Limb (tissue), 2 donors: ENCODE data around the gene LARGE1.

Experiments
- DNase-seq, 2 donors: peaks; one replicate each; pipeline ENCODE4 v3.0.0-alpha.2; 2016; ENCODE audit errors: extremely low spot score in 2 of 2

Gene LARGE1

DNA sequence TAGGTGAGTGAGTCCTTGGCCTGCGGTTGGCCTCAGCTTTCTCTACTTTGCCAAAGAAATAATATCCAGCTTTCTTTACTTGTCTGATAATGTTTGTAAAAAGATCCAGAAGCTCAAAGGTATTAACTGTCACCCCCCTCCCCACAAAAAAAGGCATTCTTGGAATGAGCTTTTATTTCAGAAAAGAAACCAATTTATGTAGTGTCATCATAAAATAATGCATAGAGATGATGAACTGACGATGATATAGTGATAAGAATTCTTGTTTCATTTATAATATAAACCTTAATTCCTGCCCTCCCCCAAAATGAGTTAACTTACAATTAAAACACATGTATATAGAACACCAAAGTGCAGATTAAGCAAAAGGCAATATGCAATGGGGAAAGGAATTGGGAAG is 191.4 kb downstream of the LARGE1 start:
- no peak for DNase-seq

DNA sequence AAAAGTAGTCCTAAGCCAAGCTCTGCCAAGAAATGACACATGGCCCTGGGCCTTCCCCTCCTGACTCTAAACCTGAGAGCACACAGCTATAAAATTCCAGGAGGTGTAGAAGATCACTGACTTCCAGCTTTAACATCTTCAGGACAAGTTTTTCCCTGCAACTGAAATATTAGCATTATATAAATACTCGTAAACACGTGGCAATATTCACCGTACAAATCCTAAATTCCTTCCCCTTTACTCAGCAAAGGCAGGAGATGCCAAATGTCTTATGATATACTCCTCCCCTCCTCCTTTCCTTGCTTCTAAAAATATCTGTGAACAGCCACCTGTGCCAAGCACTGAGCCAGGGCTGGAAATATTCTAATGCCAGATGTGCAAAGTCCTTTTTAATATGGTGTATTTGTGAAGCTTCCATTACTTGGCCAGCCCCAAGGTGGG is 194.0 kb downstream of the LARGE1 start:
- peak in 1 of 2 donors; percentile 62 for DNase-seq

DNA sequence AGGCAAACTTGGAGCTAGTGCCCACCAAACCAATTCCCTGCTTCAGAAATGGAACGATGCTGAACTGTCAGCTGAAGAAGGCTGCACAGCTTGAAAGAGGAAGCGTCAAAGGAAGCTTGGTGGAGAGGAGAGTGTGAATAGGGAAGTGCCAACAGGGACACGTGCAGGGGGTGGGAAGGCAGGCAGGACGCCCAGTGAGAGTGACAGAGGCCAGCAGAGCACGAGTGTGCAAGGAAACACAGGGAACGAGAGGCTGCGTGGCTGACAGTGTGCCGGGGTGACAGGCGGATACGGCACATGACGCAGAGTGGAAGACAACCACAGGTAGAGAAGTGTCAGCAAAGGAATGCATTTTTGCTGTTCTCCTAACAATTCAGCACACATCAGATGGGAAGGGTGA is 196.4 kb downstream of the LARGE1 start:
- no peak for DNase-seq

DNA sequence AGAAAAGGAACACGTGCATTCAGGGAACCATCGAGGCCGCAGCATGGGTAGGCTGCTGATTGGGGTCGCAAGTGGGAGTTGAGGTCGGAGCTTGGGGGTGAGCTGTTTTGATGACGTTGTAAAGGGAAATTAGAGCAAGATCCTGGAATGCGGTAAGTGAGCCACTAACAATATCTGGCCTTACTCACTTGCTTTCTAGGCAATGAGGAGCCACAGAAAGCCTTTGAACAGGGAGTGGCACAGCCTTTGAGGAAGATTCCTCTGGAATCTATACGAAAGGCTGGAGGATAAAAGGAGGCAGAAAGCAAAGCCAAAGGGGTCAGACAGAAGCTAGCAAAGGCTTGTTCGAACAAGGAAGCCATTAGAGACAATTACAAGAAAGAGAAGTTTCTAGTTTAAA is 197.5 kb downstream of the LARGE1 start:
- no peak for DNase-seq

DNA sequence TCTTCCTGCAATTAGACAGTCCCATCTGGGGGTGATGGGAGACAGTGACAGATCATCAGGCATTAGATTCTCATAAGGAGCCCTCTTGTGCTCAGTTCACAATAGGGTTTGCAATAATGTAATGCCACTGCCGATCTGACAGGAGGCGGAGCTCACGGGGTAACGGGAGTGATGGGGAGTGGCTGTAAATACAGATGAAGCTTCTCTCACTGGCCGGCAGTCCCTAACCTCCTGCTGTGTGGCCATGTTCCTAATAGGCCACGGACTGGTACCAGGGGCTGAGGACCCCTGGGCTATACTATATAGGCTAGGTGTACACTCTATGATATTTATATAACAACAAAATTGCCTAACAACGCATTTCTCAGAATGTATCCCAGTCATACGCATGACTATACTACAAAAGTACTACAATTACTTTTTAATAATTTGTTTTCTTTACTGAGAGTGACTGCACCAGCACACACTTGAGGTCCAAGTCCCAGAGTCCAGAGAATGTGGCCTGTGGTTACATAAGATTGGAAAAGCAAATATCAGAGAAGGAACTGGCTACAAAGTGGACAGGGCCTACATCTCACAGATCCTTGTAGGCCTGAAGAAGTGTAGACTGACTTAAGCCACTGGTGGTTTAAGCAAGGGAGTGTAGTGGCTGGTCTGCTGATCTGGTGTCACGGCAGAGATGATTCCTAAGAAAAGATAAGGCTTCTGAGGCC is 200.0 kb downstream of the LARGE1 start:
- no peak for DNase-seq

DNA sequence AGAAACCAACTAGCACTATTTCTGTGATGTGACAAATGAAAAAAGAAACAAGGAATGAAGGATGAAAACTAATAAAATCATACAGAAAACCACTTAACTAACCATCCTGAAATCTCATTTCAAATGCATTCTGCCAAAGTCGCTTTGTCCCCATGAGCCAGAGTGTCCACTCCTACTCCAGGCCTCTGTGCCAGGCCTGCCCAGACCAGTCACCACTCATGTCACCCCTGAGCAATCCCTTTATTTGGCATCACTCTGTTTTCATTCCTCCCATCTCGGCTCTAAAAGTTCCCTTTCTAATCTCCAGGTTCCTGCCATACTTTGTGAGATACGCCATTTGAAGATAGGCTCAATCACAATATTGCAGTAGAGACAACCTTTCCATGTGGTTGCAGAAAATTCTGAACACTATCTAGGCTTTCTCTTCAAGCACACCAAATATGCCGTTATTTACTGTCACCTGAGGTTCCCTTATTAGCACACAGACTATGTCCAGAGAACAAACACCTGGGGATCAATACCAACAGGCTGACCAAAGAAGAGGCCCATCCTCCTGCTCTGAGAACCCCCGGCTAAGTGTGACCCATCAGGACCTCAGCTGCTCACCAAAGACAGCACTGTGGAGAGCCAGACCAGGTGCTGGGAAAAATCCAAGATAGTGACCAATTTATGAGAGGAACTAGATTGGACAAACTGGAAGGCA is 202.4 kb downstream of the LARGE1 start:
- no peak for DNase-seq

DNA sequence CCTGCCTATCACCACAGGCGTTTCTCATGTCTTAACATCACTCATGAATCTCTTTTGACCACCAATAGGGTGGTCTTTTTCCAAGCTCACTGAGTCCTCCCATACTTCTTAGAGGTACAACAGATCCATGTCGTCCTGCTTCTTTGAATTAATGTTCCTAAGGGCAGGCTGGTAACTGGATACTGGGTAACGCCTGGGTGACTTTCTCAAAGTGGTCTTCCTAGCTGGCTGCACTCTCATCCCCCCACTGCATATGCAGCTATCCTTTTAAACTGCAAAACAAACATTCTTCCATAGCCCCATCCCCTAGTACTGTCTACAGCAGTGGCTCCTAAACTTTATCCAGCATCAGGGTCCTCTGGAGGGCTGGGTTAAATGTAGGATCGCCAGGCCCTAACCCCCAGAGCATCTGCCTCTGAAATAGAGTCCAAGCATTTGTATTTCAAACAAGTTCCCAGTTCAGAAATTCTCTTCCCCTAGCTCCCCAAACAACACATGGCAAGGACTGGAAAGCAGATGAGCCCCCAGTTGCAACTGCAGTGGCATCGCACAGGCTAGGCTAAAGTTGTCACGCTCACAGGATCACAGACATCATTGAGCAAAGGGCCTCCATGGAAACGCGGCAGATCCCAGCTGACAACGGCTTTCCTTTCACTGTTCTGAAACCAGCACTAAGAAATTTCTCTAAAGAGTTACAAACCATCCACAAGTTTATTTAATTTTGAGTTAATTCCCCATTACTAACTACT is 204.9 kb downstream of the LARGE1 start:
- DNase-seq, result no peak

DNA sequence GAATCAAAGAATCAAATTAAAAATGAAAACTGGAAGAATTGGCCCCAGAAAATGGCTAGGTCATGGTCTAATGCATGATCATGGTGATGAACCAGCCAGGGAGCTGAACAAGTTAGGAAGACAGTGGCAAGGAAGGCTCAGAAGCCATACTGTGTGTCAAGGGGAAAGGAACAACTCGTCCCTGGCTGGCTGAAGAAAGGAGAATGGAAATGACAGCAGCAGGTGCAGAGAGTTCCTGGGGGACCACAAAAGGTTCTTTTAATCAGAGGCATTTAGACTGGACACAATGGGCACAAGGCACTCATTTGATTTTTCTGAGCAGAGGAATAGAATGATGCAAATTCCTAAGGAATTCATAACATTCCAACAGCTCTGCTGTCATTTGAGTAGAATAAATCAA is 209.9 kb downstream of the LARGE1 start:
- DNase-seq, result no peak

DNA sequence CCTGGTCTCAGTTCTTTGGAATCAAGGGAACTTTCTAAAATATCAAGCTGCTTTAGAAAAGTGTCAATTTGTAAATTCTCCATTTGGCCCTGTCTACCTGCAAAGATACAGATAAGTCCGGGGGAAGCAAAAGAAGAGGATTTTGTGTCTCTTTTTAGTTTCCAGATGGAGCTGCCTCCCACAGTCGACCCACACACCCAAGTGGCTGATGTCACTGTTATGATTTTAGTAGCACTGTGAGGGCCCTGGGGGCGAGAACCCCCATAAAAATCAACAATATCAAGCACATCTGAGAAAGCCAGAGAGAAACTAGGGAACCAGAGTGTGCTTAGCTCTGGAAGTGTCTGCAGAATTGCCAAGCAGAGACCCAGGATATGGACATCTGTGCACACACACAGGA is 212.7 kb downstream of the LARGE1 start:
- no peak for DNase-seq

DNA sequence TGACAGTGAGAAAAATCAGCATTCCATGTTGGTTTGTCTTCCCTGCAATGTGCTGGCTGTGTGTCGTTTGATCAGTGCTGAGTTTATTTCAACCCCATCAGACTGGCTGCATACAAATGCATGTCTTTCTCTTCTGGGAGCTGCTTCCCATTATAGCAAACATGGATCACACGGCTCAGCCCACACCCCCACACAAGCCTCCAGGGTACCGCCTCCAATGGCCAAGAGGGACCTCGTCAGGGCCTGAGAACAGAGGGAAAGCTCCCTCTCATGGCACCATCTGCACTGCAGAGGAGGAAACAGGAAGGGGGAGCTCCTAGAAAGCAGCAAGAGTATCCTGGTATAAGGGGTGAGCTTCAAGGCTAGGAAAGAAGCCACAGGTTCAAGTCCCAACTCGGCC is 214.2 kb downstream of the LARGE1 start:
- DNase-seq, result no peak

DNA sequence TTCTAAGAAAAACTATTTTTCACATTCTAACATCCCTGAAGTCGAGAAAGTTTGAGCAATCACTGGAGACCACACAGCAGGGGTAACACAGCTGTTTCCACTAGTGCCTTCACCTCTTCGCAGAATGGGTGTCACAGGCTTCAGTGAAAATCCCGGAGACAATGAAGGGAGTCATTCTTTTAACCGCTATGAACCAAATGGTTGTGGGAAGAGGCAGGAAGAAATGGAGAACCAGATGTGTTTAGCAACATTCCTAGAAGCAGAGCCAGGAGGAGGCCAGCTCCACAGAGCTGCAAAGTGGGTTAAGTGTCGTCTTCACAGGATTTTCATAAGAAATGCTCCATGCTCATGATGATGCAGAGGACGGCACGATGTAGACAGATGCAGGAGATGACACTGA is 221.1 kb downstream of the LARGE1 start:
- DNase-seq, result peak in 1 of 2 donors; percentile 21

DNA sequence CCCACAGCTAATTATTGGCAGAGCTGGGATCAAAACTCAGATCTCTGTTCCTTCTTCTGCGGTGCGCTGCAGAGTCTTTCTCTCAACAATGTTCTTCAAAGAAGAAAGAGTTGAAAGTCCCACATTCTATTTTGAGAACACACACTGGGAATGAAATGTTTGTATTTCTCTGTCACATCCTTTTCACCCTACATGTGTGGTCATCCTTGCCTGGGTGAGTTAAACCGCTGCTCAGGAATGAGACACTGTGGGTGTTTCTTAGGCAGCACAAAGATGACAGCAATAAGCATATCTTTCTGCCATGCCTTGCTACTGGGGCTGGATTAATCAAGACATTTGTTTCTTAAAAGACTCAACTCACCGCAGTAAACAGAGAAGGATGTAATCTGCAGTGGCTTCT is 222.6 kb downstream of the LARGE1 start:
- DNase-seq, result no peak

DNA sequence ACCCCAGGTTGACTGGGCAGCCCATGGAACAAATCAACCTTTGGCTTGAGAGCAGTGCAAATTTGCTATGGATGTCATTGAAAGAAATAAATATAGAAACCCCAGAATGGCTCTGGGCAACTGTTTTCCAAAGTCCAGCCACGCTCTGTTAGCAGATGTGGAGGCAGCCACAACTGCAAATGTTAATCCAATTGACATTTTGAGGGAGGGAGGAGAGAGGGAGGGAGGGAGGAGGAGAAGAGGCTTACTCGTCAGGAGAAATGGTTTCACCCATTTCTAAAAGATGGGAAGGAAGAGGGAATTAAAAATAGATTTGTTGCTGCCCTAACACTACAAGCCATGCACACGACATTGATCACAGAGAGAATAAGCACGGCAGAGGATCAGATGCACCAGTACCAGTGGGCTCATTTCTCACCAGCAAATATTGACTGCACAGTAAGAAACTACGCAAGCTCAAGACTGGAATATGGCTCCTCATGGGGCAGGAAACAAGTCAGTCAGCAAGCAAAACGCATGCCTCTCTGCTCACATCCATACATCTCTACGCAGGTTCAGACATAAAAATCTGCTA is 229.1 kb downstream of the LARGE1 start:
- no peak for DNase-seq

DNA sequence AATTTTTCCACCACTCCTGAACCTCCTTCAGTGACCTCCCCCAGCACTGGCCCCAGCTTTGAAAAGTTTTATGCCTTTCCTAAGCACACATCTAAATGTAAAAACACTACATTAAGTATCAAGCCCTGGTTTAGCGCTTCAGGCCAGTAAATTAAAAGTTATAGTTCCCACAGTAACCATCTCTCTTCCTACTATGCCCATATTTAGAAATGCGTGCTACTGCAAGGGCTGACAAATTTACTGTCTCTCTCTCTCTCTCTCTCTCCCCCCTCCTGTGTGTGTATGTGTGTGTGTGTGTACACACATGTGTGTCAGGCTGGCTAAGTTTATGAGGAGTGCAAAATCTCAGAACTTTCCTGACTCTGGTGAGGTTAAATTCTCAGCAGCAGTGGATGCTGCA is 231.4 kb downstream of the LARGE1 start:
- no peak for DNase-seq

DNA sequence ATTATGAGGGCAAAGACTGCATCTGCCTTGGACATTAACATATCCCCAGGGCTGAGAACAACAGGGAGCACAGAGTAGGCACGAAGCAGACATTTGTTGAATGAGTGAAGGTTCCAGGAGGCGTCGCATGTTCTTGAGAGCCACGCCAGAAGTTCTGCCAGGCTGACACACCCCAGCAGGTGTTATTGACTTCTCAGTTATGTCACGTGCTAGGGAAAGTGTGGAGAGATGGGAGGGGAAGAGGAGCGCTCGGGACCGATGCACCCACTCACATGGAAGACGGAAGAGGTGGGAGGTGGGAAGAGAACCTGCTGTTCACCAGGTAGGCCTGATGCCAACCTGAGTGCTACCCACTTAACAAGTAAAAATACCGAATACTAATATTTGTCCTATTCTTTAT is 232.8 kb downstream of the LARGE1 start:
- DNase-seq, result no peak

DNA sequence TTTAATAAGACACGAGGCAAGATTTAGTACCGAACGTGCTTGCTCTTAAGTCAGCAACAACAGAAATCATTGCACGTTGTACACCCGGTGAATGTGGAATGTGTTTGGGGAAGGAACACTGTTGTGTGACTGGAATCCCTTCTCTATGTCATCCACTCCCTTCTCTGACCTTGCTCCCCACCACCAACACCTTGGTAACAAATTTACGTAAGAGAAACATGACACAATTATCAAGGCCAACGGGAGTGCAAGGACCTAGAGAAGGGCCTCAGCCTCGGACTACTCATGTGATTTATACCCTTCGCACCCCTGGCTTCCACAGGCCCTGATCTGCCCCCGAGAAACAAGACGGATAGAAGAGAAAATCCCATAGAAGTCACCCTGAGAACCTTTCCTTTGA is 236.2 kb downstream of the LARGE1 start:
- no peak for DNase-seq

DNA sequence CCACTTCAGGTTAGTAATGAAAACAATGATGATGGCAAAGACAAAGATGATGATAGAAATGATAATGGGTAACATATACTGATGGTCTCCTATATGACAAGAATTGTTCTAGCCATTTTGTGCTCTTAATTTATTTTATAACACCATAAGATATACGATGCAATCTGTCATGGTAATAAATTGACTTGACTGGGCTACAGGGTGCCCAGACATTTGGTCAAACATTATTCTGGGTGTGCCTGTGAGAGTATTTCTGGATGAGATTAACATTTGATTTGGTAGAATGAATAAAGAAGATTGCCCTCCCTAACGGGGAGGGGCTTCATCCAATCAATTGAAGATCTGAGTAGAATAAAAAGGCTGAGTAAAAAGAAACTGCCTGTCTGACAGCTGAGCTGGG is 237.3 kb downstream of the LARGE1 start:
- no peak for DNase-seq

DNA sequence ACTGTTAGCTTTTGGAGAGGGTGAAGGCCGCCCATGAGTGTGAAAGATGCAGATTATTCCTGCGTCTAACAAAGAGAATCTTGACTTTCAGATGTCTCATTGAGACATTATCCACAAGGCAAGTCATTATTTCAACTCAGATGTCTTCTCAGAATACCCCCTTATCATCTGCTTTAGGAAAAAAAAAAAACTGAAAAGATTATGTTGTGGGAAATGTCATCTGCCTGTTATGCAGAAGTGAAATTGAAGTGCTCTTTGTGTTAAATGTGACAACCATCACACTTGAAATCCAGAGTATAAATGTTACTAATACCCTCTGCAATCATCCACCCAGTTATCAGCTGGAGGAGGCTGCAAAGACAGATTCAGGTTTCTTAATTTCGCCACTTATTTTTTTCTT is 239.6 kb downstream of the LARGE1 start:
- DNase-seq, result no peak

DNA sequence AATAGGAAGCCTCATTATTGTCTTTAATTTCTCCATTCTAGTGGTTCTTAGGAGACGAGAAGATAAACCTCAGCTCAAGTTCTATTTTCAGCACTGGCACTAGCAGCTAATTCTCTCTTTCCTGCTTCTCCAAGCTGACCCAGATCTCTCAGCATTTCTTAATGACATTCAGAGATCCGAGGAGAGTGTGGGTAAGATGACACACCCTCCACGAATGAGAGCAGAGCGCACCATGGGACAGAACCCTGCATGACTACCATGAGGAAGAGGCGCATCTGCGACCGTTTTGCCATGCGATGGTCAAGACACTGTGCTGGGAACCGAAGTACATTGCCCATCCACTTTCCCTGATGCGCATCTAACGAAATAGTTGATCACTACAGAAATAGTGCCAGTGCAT is 241.8 kb downstream of the LARGE1 start:
- no peak for DNase-seq

DNA sequence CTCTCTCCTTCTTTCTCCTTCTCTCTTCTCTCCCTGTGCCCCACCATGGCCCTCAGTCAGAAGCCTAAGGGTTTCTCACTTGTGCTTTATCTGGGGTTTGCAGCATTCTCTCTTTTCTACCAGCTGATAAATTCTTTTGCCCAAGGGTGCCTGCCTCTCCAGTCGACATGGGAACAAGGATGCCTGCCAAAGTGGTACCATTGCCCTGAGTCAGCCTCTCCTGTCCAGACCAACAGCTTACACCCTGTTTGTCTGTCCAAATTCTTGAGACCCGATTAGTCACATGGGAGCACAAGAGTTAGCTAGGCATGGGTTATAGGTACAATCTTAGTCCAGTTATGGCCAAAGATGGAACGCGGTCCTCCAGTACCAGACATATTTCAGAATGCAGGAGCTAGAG is 242.7 kb downstream of the LARGE1 start:
- DNase-seq, result no peak

DNA sequence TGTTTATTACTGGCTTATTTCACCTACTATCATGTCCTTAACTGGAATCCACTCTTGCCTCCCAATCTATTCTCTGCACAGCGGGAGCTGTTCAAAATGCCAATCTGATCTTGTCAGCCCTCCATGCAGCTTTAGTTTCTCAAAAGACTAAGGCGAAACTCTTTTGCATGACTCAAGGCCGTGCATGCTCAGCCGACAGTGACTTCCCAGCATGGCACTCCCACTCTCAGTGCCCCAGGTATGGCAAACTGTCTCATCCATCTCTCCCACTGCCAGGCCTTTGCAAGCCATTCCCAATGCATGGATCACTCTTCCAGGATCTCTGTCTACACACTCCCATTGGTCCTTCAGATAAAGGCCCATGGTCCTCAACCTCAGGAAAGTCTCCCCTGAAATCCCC is 245.9 kb downstream of the LARGE1 start:
- DNase-seq, result no peak

DNA sequence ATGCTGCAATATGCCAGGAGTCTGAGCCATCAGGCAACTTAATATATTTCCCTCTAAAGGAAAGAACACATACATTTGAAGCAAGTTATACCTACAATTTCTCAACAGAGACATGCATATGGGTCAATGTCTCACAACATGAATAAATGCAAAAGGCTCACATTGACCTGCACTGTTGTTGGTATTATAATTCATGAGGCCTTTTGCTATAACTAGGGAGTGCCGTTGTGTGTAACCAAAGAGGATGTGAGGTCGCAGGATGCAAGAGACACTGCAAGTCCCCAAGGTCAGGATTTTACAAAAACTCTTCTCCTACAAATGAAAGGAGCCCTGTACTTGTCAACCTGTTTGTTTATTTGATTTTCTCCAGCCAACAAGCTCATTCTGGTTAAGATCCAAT is 250.5 kb downstream of the LARGE1 start:
- no peak for DNase-seq
